CD4-positive, alpha-beta T cell treated with Interleukin-12 subunit alpha and Interleukin-12 subunit beta, for 1 hour (primary cell): Measurements from ENCODE around the gene BORCS5.
"Not testable (repeated sequence)": the region's sequence is repeated elsewhere in the genome, so short reads cannot be mapped to it uniquely, and the experiment has no call there.

Experiments used
- DNase-seq: peaks from one replicate; pipeline ENCODE4 v3.0.0-alpha.2; 2020

The BORCS5 gene

DNA sequence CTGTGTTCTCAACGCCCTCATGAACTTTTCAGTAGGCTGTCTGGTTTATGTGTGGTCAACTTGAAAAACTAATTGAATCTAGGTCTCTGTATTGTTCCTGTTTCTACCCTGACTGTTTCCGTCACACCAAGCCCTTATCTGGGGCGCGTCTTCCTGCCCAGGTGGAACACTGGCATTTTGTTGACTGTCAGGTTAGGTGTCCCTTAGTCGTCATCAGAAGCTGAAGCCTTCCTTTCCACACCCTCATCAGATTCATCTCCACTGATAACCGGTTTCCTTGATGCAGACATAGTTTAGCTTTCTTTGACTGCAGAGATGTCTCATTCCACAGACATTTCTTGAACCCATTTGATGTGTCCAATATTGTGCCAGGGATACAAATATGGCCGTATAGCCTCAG lies 109.3 kb downstream of the BORCS5 start:
- DNase-seq: peak; percentile 88

GRCh38 chr12:12467264-12467663 lies 110.4 kb downstream of the BORCS5 start:
- peak; percentile 59 for DNase-seq

DNA sequence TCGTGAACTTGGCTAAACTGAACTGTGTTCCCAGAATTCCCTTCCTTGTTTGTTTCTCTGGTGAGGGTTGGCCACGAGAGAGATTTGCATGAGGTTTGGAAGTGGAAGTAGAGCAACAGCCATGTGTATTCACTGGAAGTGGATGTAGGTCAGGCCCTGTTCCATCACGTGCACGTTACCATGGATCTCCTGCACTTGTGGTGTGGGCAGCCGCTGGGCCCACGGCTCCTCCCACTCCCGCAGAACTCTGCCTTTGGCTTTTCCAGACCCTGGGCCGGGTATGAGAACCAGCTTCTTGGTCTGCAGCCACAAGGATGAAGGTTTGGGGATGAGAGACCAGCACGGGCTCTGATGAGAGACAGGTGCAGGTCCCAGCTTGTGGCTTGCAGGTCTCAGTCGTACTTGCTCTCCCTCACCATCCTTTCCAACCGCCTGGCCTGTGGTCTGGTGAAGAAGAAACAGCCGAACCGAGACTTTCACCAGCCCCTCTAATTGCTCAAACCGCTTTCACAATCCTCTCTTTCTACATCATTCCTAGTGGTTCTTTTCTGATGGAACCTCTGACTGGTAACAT lies 110.9 kb downstream of the BORCS5 start:
- DNase-seq: peak; percentile 75

GRCh38 chr12:12468575-12468974 lies 111.7 kb downstream of the BORCS5 start:
- no peak for DNase-seq

- no peak for DNase-seq
These were observed 112.5 kb downstream of the BORCS5 start for GRCh38 chr12:12469386-12469785.

- DNase-seq: no peak
These were observed 114.0 kb downstream of the BORCS5 start for GRCh38 chr12:12470751-12471306.

DNA sequence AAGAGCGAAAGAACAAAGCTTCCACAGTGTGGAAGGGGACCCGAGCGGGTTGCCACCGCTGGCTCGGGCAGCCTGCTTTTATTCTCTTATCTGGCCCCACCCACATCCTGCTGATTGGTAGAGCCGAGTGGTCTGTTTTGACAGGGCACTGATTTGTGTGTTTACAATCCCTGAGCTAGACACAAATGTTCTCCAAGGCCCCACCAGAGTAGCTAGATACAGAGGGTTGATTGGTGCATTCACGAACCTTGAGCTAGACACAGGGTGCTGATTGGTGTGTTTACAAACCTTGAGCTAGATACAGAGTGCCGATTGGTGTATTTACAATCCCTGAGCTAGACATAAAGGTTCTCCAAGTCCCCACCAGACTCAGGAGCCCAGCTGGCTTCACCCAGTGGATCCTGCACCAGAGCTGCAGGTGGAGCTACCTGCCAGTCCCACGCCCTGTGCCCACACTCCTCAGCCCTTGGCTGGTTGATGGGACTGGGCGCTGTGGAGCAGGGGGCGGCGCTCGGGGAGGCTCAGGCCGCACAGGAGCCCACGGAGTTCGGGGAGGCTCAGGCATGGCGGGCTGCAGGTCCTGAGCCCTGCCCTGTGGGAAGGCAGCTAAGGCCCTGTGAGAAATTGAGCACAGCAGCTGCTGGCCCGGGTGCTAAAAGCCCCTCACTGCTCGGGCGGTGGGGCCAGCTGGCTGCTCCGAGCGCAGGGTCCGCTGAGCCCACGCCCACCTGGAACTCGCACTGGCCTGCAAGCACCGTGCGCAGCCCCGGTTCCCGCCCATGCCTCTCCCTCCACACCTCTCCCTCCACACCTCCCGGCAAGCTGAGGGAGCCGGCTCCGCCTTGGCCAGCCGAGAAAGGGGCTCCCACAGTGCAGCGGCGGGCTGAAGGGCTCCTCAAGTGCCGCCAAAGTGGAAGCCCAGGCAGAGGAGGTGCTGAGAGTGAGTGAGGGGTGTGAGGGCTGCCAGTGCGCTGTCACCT lies 115.4 kb downstream of the BORCS5 start:
- DNase-seq: not testable (repeated sequence)

- no peak for DNase-seq
These were observed 116.3 kb downstream of the BORCS5 start for GRCh38 chr12:12473223-12473622.

- DNase-seq: peak; percentile 55
These were observed 117.6 kb downstream of the BORCS5 start for GRCh38 chr12:12474471-12474928.

DNA sequence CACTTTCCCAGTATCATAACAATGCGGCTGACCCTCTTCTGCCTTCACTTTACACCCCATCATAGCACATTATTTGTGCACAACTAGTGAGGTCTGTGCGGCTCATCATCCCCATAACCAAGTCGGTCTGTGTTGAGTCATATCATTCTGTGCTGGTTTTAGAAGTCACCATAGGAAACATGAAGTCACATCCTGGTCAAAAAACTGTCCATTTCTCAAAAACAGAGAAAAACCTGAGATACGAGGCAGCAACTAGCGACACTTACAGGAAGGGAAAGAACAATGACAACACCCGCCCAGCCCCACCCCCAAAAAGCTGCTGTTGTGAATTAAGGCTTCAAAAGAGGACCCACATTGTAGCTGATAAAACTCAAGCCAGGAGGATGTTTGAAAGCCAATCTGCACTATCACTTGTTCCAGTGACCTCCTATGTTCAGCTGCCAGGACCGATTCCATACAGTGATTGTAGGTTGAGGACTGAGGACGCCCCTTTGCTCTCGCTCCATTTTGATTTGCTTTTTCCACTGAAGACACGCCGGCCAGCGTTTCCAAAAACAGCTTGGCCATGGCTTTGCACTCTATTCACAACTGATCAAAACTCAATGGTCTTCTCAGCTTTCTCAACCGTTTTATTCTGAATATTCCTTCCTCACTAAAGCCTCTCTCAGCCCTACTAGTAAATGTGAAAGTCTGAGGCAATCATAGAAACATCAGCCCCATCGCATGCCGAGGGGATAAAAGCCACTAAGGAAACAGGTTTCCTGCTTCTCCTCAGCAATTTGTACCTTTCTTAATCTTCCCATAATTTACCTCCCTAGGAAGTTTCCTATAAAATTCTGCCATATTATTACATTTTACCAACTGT lies 118.3 kb downstream of the BORCS5 start:
- DNase-seq: peak; percentile 86

GRCh38 chr12:12476857-12477531 lies 120.1 kb downstream of the BORCS5 start:
- DNase-seq: no peak

GRCh38 chr12:12477532-12477890 lies 120.6 kb downstream of the BORCS5 start:
- DNase-seq: no peak

- no peak for DNase-seq
These were observed 123.2 kb downstream of the BORCS5 start for GRCh38 chr12:12480074-12480473.

- peak; percentile 62 for DNase-seq
These were observed 124.8 kb downstream of the BORCS5 start for GRCh38 chr12:12481631-12482030.

DNA sequence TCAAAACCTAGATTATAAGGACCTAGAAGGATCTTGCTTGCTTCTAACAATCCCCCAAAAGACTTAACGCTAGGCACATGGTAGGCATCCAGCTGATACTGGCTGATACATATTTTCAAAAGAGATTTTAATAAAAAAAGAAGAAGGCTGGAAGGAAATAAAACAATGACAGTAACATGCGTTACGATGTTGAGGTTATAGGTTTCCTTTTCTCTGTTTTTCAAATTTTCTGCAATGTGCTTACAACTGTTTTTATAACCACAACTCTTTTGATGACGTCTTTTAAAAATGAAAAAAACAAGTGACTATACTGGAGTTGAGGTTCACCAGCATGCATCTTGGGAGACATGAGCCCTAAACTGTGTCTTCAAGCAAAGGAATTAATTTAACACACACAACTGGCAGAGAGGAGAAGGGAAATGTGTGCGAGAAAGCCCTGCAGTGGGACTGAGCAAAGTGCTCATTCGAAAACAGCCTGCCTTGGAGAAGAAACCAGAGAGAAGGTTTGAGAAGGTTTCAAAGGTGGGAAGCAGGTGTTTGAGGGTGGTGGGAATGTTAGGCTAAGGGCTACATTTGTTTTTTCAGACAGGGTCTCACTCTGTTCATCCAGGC lies 125.4 kb downstream of the BORCS5 start:
- peak; percentile 82 for DNase-seq

DNA sequence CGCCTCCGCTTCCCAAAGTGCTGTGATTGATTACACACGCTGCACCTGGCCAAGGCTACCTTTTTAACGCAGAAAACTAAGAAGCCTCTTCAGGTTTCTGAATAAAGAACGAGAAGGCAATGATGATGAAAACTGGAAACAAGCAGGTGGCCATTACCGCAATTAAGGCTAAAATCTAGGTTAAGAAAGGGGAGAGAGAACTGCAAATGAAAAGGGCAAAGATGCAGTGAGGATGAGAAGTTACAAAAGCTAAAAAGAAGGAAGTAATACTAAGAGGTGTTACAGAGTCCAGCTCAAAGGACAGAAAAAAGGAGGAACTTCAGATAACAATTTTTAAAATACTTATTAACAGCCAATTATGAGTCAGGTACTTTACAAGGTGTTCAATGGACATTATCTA lies 126.1 kb downstream of the BORCS5 start:
- DNase-seq: no peak

GRCh38 chr12:12483438-12483837 lies 126.6 kb downstream of the BORCS5 start:
- DNase-seq: no peak

GRCh38 chr12:12486661-12487240 lies 129.9 kb downstream of the BORCS5 start:
- no peak for DNase-seq

DNA sequence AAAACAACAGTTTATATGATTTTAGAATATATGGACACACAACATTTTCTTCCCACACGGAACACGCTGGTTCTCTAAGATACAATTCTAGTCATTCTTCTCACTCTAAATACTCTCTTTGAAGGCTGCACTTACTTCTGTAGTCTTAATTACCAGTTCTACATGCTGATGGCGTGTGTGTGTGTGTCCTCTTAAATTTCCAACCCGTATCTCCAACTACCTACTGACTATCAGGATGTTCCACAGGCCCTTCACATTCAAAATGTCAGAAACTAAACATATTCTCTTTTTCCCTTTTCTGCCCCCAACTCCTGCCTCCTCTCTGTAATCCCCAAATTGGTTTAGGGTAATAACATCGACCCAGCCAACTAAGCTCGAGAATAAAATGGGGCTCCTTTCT lies 130.6 kb downstream of the BORCS5 start:
- DNase-seq: no peak

DNA sequence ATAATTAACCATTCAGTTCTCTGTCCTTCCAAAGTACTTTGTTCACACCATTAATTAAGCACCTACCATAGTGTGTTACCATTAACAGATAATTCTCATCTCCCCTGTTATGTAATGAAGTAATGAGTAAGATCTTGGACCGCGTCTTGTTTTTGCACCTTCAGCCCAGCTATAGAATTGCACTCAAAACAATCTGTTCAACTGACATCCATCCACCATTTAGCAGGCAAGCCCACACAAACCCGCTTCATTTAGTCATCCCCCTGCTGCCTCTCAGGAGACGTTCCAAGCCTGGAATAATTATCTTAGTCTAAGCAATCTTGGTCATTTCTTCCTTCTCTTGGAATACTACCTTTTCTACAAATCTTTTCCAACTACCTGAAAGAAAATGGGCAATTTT lies 131.4 kb downstream of the BORCS5 start:
- no peak for DNase-seq

- no peak for DNase-seq
These were observed 132.1 kb downstream of the BORCS5 start for GRCh38 chr12:12488823-12489550.
